Neural progenitor cell (in vitro differentiated cells): ENCODE data around the gene CABP2. TPM values are rescaled to one million over a fixed set of nuclear protein-coding genes. Genes with fewer than 3 reads are reported as not detected.

Experiments
- DNase-seq: peaks from one replicate; pipeline ENCODE4 v3.0.0-alpha.2; 2016; ENCODE audit warnings: low spot score
- H2AFZ ChIP-seq: fragments of 200-600 bp; sonication (generic); replicated peaks from 2 replicates; pipeline ENCODE4 v1.6.1; 2016; ENCODE audit warnings: antibody characterized with exemption
- H3F3A ChIP-seq: fragments of 200-600 bp; sonication (generic); 2 replicates; pipeline ENCODE4 v1.6.1; 2016; ENCODE audit warnings: antibody characterized with exemption, low read depth
- H3K27ac ChIP-seq: fragments of 200-600 bp; sonication (generic); 2 replicates; pipeline ENCODE4 v1.5.1; 2016; ENCODE audit warnings: mild to moderate bottlenecking
- H3K27me3 ChIP-seq: fragments of 200-600 bp; sonication (generic); 2 replicates; pipeline ENCODE4 v1.6.1; 2016; ENCODE audit warnings: mild to moderate bottlenecking, moderate library complexity
- H3K36me3 ChIP-seq: fragments of 200-600 bp; sonication (generic); 2 replicates; pipeline ENCODE4 v1.5.1; 2016
- H3K4me1 ChIP-seq: fragments of 200-600 bp; sonication (generic); 2 replicates; pipeline ENCODE4 v1.6.1; 2016; ENCODE audit warnings: mixed run types
- H3K4me2 ChIP-seq: fragments of 200-600 bp; sonication (generic); 2 replicates; pipeline ENCODE4 v1.6.1; 2016
- H3K4me3 ChIP-seq: fragments of 200-600 bp; sonication (generic); 2 replicates; pipeline ENCODE4 v1.5.1; 2016
- H3K79me2 ChIP-seq: fragments of 200-600 bp; sonication (generic); 2 replicates; pipeline ENCODE4 v1.6.1; 2016; ENCODE audit warnings: low read depth
- H3K9ac ChIP-seq: fragments of 200-600 bp; sonication (generic); 2 replicates; pipeline ENCODE4 v1.6.1; 2016
- H3K9me3 ChIP-seq: fragments of 200-600 bp; sonication (generic); 2 replicates; pipeline ENCODE4 v1.5.1; 2016; ENCODE audit warnings: low read depth
- H4K20me1 ChIP-seq: fragments of 200-600 bp; sonication (generic); 2 replicates; pipeline ENCODE4 v1.6.1; 2016; ENCODE audit warnings: low read depth
- H3K27ac Mint-ChIP-seq: 3 replicates; pipeline ENCODE4 v1.8.0; 2021; ENCODE audit warnings: mixed read lengths
- H3K27me3 Mint-ChIP-seq: 2 replicates; pipeline ENCODE4 v1.8.0; 2022; ENCODE audit warnings: low read depth, mild to moderate bottlenecking, inconsistent platforms, moderate library complexity, mixed read lengths; ENCODE audit not compliant: insufficient read depth
- H3K36me3 Mint-ChIP-seq: 3 replicates; pipeline ENCODE4 v1.8.0; 2021; ENCODE audit warnings: mixed read lengths
- H3K4me1 Mint-ChIP-seq: 3 replicates; pipeline ENCODE4 v1.8.0; 2021; ENCODE audit warnings: mixed read lengths
- H3K4me3 Mint-ChIP-seq: 3 replicates; pipeline ENCODE4 v1.8.0; 2021; ENCODE audit warnings: mild to moderate bottlenecking, moderate library complexity, mixed read lengths
- H3K9me3 Mint-ChIP-seq: 3 replicates; pipeline ENCODE4 v1.8.0; 2020; ENCODE audit warnings: mixed read lengths
- EZH2 ChIP-seq: fragments of 200-600 bp; sonication (generic); IDR thresholded peaks from 2 replicates; pipeline ENCODE4 v1.6.1; 2017; ENCODE audit warnings: antibody characterized with exemption, mild to moderate bottlenecking, moderate library complexity
- EZH2phosphoT487 ChIP-seq: fragments of 200-600 bp; sonication (generic); IDR thresholded peaks from 2 replicates; pipeline ENCODE4 v1.6.1; 2017; ENCODE audit warnings: antibody characterized with exemption
- total RNA-seq: library from RNA; depleted of rRNA; stranded (reverse); fragments of >200 nt; gene quantifications from 2 replicates; pipeline ENCODE4 v1.2.3, GENCODE V29; 2015; ENCODE audit warnings: low replicate concordance
- TF ChIP-seq, protein P1 (sequence below): fragments of 200-600 bp; sonication (generic); IDR thresholded peaks from 2 replicates; pipeline ENCODE4 v1.5.1; 2017; ENCODE audit warnings: antibody characterized with exemption, mild to moderate bottlenecking

CABP2 gene
- total RNA-seq, 1 donor from 2014 or later = not detected

DNA sequence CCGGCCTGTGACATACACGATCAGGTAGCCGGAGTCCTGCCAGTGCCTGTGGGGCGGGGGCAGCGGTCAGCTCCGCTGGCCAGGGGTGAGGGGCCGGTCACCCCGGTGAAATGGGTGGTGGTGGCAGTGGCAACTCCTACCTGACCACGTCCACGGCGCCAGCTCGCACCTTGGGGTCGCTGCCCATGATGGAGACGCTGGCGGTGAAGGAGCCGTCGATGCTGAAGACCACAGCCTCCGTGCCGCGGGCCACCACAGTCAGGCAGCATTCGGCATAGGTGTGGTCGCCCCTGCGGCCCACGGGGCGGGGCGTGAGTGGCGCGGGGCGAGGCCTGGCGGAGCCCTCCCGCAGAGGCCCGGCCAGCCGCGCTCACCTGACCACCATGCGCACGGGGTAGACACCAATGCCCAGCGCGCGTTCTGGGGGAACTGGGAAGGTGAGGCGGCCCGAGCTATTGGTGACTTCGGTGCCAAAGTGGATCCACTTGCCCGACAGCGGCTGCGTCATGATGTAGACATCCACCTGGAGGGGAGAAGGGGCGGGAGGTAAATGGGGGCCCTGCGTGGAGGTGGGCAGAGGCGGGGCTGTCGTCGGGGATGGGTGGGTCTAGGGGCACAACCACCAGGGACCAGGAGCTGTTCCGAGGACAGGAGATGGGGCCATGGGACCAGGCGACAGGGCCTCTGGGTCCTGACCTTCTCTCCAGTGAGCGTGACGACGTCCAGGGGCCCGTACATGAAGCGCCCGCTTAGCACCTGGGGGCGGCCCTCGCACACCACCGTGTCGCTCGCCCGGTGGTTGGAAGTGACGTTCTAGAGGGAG, 29.5 kb downstream of the CABP2 start:
- Histone ChIP-seq H3K9ac (no peak overlapping the region), H3F3A (no peaks in the 10 kb centered on the region), H4K20me1 (no peaks in the 10 kb centered on the region), H2AFZ (no peak overlapping the region), H3K27ac (no peak overlapping the region), H3K79me2 (no peaks in the 10 kb centered on the region), H3K4me3 (no peak overlapping the region), H3K4me1 (no peaks in the 10 kb centered on the region), H3K27me3 (no peaks in the 10 kb centered on the region), H3K4me2 (no peak overlapping the region), H3K36me3 (no peaks in the 10 kb centered on the region), H3K9me3 (no peaks in the 10 kb centered on the region)
- H3K27me3 Mint-ChIP-seq = no peaks in the 10 kb centered on the region
- no peak for DNase-seq
- peaks cover 7% of the 10 kb centered on the region for H3K4me1 Mint-ChIP-seq
- no peak overlapping the region for H3K4me3 Mint-ChIP-seq
- H3K27ac Mint-ChIP-seq = no peak overlapping the region
- TF ChIP-seq EZH2 = no peak
- TF ChIP-seq, protein P1, sequence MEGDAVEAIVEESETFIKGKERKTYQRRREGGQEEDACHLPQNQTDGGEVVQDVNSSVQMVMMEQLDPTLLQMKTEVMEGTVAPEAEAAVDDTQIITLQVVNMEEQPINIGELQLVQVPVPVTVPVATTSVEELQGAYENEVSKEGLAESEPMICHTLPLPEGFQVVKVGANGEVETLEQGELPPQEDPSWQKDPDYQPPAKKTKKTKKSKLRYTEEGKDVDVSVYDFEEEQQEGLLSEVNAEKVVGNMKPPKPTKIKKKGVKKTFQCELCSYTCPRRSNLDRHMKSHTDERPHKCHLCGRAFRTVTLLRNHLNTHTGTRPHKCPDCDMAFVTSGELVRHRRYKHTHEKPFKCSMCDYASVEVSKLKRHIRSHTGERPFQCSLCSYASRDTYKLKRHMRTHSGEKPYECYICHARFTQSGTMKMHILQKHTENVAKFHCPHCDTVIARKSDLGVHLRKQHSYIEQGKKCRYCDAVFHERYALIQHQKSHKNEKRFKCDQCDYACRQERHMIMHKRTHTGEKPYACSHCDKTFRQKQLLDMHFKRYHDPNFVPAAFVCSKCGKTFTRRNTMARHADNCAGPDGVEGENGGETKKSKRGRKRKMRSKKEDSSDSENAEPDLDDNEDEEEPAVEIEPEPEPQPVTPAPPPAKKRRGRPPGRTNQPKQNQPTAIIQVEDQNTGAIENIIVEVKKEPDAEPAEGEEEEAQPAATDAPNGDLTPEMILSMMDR = no peak
- TF ChIP-seq EZH2phosphoT487 = no peak
- H3K36me3 Mint-ChIP-seq = peaks cover 8% of the 10 kb centered on the region
- H3K9me3 Mint-ChIP-seq = no peaks in the 10 kb centered on the region

- H3K4me3 Mint-ChIP-seq = no peak overlapping the region
- Histone ChIP-seq H3K9me3 (no peaks in the 10 kb centered on the region), H3F3A (no peaks in the 10 kb centered on the region), H3K4me3 (no peak overlapping the region), H3K36me3 (no peaks in the 10 kb centered on the region), H3K4me2 (no peak overlapping the region), H4K20me1 (no peaks in the 10 kb centered on the region), H3K4me1 (no peaks in the 10 kb centered on the region), H3K79me2 (no peaks in the 10 kb centered on the region), H3K27me3 (no peaks in the 10 kb centered on the region), H2AFZ (no peak overlapping the region), H3K27ac (no peak overlapping the region), H3K9ac (no peak overlapping the region)
- no peaks in the 10 kb centered on the region for H3K27me3 Mint-ChIP-seq
- TF ChIP-seq, protein P1 = no peak
- no peak for TF ChIP-seq EZH2
- TF ChIP-seq EZH2phosphoT487 = no peak
- peaks cover 8% of the 10 kb centered on the region for H3K36me3 Mint-ChIP-seq
- peaks cover 7% of the 10 kb centered on the region for H3K4me1 Mint-ChIP-seq
- DNase-seq = no peak
- H3K9me3 Mint-ChIP-seq = no peaks in the 10 kb centered on the region
- H3K27ac Mint-ChIP-seq = no peak overlapping the region
These were observed 30.3 kb downstream of the CABP2 start for GRCh38 chr11:67492801-67493547.

GRCh38 chr11:67492069-67492727, 31.0 kb downstream of the CABP2 start:
- H3K9ac ChIP-seq = no peak overlapping the region
- no peaks in the 10 kb centered on the region for H3K36me3 ChIP-seq
- Mint-ChIP-seq H3K27me3 (no peaks in the 10 kb centered on the region), H3K9me3 (no peaks in the 10 kb centered on the region), H3K4me3 (no peak overlapping the region), H3K4me1 (peaks cover 7% of the 10 kb centered on the region), H3K27ac (no peak overlapping the region), H3K36me3 (peaks cover 10% of the 10 kb centered on the region)
- no peaks in the 10 kb centered on the region for H4K20me1 ChIP-seq
- H3K4me1 ChIP-seq = no peaks in the 10 kb centered on the region
- H3F3A ChIP-seq = no peaks in the 10 kb centered on the region
- no peak overlapping the region for H3K4me3 ChIP-seq
- no peak overlapping the region for H3K4me2 ChIP-seq
- H3K27me3 ChIP-seq = no peaks in the 10 kb centered on the region
- H3K27ac ChIP-seq = no peak overlapping the region
- H3K9me3 ChIP-seq = no peaks in the 10 kb centered on the region
- H2AFZ ChIP-seq = no peak overlapping the region
- DNase-seq = no peak
- no peaks in the 10 kb centered on the region for H3K79me2 ChIP-seq
- TF ChIP-seq, protein P1 = no peak
- TF ChIP-seq EZH2 (no peak), EZH2phosphoT487 (no peak)
